ENCODE data around the gene DNAJB8. TPM values are rescaled to one million over a fixed set of nuclear protein-coding genes. Genes with fewer than 3 reads are reported as not detected.

The DNAJB8 gene
- total RNA-seq, 1 donor from 2014 or later = not detected

- intact Hi-C loops (cut with micrococcal nuclease) = no loop called here
- DNase-seq (no peak), ATAC-seq (no peak)
Measured at GRCh38 chr3:128455116-128455515, 11.6 kb downstream of the DNAJB8 start.

GRCh38 chr3:128454310-128454618, 12.4 kb downstream of the DNAJB8 start:
- no peak for DNase-seq
- intact Hi-C loops (cut with micrococcal nuclease) = no loop called here
- ATAC-seq = no peak

GRCh38 chr3:128453501-128454309, 13.0 kb downstream of the DNAJB8 start:
- intact Hi-C loops (cut with micrococcal nuclease) = no loop called here
- no peak for DNase-seq

GRCh38 chr3:128452678-128453275, 13.9 kb downstream of the DNAJB8 start:
- DNase-seq (no peak), ATAC-seq (no peak)
- intact Hi-C loops (cut with micrococcal nuclease) = no loop called here

More at GRCh38 chr3:128453501-128454309, 13.0 kb downstream of the DNAJB8 start:
- no peak for ATAC-seq

- ATAC-seq (no peak), DNase-seq (no peak)
- intact Hi-C loops (cut with micrococcal nuclease) = no loop called here
Measured at GRCh38 chr3:128452120-128452519, 14.6 kb downstream of the DNAJB8 start.

GRCh38 chr3:128449111-128449638, 17.5 kb downstream of the DNAJB8 start:
- DNase-seq (no peak), ATAC-seq (no peak)
- intact Hi-C loops (cut with micrococcal nuclease) = no loop called here

GRCh38 chr3:128448491-128448890, 18.2 kb downstream of the DNAJB8 start:
- ATAC-seq (no peak), DNase-seq (no peak)
- intact Hi-C loops (cut with micrococcal nuclease) = no loop called here

GRCh38 chr3:128447561-128448013, 19.1 kb downstream of the DNAJB8 start:
- DNase-seq (no peak), ATAC-seq (no peak)
- intact Hi-C loops (cut with micrococcal nuclease) = no loop called here

- DNase-seq = no peak
- intact Hi-C loops (cut with micrococcal nuclease) = no loop called here
- no peak for ATAC-seq
Measured at GRCh38 chr3:128446821-128447220, 19.9 kb downstream of the DNAJB8 start.

GRCh38 chr3:128445357-128445756, 21.3 kb downstream of the DNAJB8 start:
- intact Hi-C loops (cut with micrococcal nuclease) = no loop called here
- DNase-seq (no peak), ATAC-seq (no peak)

GRCh38 chr3:128443771-128444170, 22.9 kb downstream of the DNAJB8 start:
- ATAC-seq (no peak), DNase-seq (no peak)
- intact Hi-C loops (cut with micrococcal nuclease) = no loop called here

- no peak for ATAC-seq
- intact Hi-C loops (cut with micrococcal nuclease) = no loop called here
- no peak for DNase-seq
Measured at GRCh38 chr3:128442949-128443348, 23.7 kb downstream of the DNAJB8 start.

GRCh38 chr3:128442070-128442469, 24.6 kb downstream of the DNAJB8 start:
- no peak for DNase-seq

GRCh38 chr3:128439226-128439625, 27.5 kb downstream of the DNAJB8 start:
- ATAC-seq (no peak), DNase-seq (no peak)
- intact Hi-C loops (cut with micrococcal nuclease) = no loop called here

More at GRCh38 chr3:128442070-128442469, 24.6 kb downstream of the DNAJB8 start:
- intact Hi-C loops (cut with micrococcal nuclease) = no loop called here
- no peak for ATAC-seq

- DNase-seq = no peak
- intact Hi-C loops (cut with micrococcal nuclease) = no loop called here
- no peak for ATAC-seq
Measured at GRCh38 chr3:128438488-128439072, 28.1 kb downstream of the DNAJB8 start.

GRCh38 chr3:128436214-128436613, 30.5 kb downstream of the DNAJB8 start:
- no peak for DNase-seq
- intact Hi-C loops (cut with micrococcal nuclease) = no loop called here
- ATAC-seq = no peak

GRCh38 chr3:128435561-128435960, 31.1 kb downstream of the DNAJB8 start:
- ATAC-seq (no peak), DNase-seq (no peak)
- intact Hi-C loops (cut with micrococcal nuclease) = no loop called here

GRCh38 chr3:128435058-128435457, 31.6 kb downstream of the DNAJB8 start:
- DNase-seq (no peak), ATAC-seq (no peak)
- intact Hi-C loops (cut with micrococcal nuclease) = no loop called here

GRCh38 chr3:128434524-128434923, 32.2 kb downstream of the DNAJB8 start:
- intact Hi-C loops (cut with micrococcal nuclease) = no loop called here
- ATAC-seq (no peak), DNase-seq (no peak)

- ATAC-seq = no peak
- no peak for DNase-seq
- intact Hi-C loops (cut with micrococcal nuclease) = no loop called here
Measured at GRCh38 chr3:128433837-128434165, 32.9 kb downstream of the DNAJB8 start.

All from left ventricle myocardium superior (tissue), 1 donor.